ENCODE measurements around the gene FCHSD2. TPM values are rescaled to one million over a fixed set of nuclear protein-coding genes. Genes with fewer than 3 reads are reported as not detected.

FCHSD2 gene
- polyA plus RNA-seq, 2 of the 4 experiments (the other 2 are of a cell fraction), result 10.5 to 19.0 TPM

- no peak overlapping the region for H3K4me2 ChIP-seq
- H3K9me3 ChIP-seq, result no peaks in the 10 kb centered on the region
- POLR2A ChIA-PET, result no interaction called here
- no peak overlapping the region for H3K4me3 ChIP-seq
- ATAC-seq, result no peak
- H3K4me1 ChIP-seq, result peaks cover 20% of the 10 kb centered on the region
- TF ChIP-seq MYC (IDR thresholded peaks at IDR 0.05; ENCODE audit: borderline replicate concordance, low read length) (no peak), ATOH8 (CRISPR knock-in tag; IDR thresholded peaks at IDR 0.05; ENCODE audit: low read depth) (no peak)
- CTCF ChIA-PET, result interaction anchor here (1.8 to 6.1 kb wide), 3 partner anchors 13 to 93 kb away, joined by 12 to 28 read pairs (median 20); partner anchors contain the start of gene STARD10
- 93% methylated on average over 4 of the region's 4 CpGs for WGBS (ENCODE audit: missing lambda C conversion rate)
- H3K27ac ChIP-seq, result no peak overlapping the region
- FAIRE-seq, result no peak
- DNase-seq (ENCODE audit: low read depth in 1 of 2, low spot score in 1 of 2), result no peak
These were observed 324.2 kb downstream of the FCHSD2 start for GRCh38 chr11:72817966-72818365.

GRCh38 chr11:72816404-72816990, 325.6 kb downstream of the FCHSD2 start:
- no peak for FAIRE-seq

More at GRCh38 chr11:72816404-72816990, 325.6 kb downstream of the FCHSD2 start:
- DNase-seq (ENCODE audit: low read depth in 1 of 2, low spot score in 1 of 2) (no peak), ATAC-seq (no peak)
- H3K4me2 ChIP-seq, result no peak overlapping the region
- TF ChIP-seq HOXA7 (CRISPR knock-in tag; IDR thresholded peaks at IDR 0.05) (no peak), JUN (IDR thresholded peaks at IDR 0.05) (no peak), NR3C1 (IDR thresholded peaks at IDR 0.05) (no peak), CHD4 (IDR thresholded peaks at IDR 0.05; ENCODE audit: borderline replicate concordance) (no peak), ESRRA (IDR thresholded peaks at IDR 0.05; ENCODE audit: borderline replicate concordance, low read length) (no peak), ELK1 (IDR thresholded peaks at IDR 0.05; ENCODE audit: low read depth, low read length) (no peak), HOXB5 (CRISPR knock-in tag; IDR thresholded peaks at IDR 0.05) (no peak), CTCF (IDR thresholded peaks at IDR 0.05) (no peak), TP53 (CRISPR knock-in tag; IDR thresholded peaks at IDR 0.05) (no peak), ZSCAN20 (CRISPR knock-in tag; IDR thresholded peaks at IDR 0.05) (no peak), EHF (CRISPR knock-in tag; IDR thresholded peaks at IDR 0.05) (no peak), HEYL (CRISPR knock-in tag; IDR thresholded peaks at IDR 0.05) (no peak), RNF2 (IDR thresholded peaks at IDR 0.05; ENCODE audit: borderline replicate concordance, low read depth) (no peak), PHF8 (IDR thresholded peaks at IDR 0.05; ENCODE audit: borderline replicate concordance, low read depth) (no peak), GATA3 (IDR thresholded peaks at IDR 0.05; ENCODE audit: borderline replicate concordance) (no peak), FOSL2 (IDR thresholded peaks at IDR 0.05) (no peak), FOSL2 (CRISPR knock-in tag; IDR thresholded peaks at IDR 0.05) (no peak), POLR2AphosphoS2 (conservative IDR thresholded peaks at IDR 0.05; ENCODE audit: low read length) (no peak), RCOR1 (IDR thresholded peaks at IDR 0.05; ENCODE audit: low read depth, low read length) (no peak), CEBPB (IDR thresholded peaks at IDR 0.05) (no peak), E2F6 (IDR thresholded peaks at IDR 0.05; ENCODE audit: borderline replicate concordance, low read depth) (no peak)
- ChIA-PET CTCF (interaction anchor here (1.5 to 6.1 kb wide), 5 partner anchors 13 to 361 kb away, joined by 3 to 28 read pairs (median 10); partner anchors contain the start of gene STARD10), POLR2A (no interaction called here)
- no peaks in the 10 kb centered on the region for H3K9me3 ChIP-seq
- WGBS (ENCODE audit: missing lambda C conversion rate), result 98% methylated on average over 4 of the region's 7 CpGs
- H3K4me3 ChIP-seq, result no peak overlapping the region
- H3K27ac ChIP-seq, result no peak overlapping the region
- peaks cover 28% of the 10 kb centered on the region for H3K4me1 ChIP-seq
